T follicular helper cell (primary cell): ENCODE measurements around the gene FAN1.

Experiments
- DNase-seq: peaks from one replicate; pipeline ENCODE4 v3.0.0-alpha.2; 2020; ENCODE audit warnings: low read depth

The FAN1 gene

DNA sequence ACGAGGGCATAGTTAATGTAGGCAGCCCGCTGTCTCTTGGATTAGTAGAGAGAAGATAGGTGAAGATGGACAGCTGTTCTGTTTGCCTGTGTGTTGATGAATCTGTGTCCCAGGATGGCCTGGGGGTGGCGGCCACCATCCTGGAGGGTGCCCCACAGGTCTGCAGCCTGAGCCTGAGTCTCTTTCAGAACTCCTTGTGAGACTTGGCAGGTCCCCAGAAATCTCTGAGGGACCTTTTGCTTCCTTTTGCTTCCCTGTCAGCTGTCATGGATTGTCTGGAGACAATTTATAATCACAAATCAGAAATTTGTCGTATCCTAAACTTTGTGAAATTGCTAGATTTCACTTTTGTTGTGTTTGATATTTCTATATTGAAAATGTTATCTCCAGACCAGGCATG lies 17.4 kb downstream of the FAN1 start:
- no peak for DNase-seq

DNA sequence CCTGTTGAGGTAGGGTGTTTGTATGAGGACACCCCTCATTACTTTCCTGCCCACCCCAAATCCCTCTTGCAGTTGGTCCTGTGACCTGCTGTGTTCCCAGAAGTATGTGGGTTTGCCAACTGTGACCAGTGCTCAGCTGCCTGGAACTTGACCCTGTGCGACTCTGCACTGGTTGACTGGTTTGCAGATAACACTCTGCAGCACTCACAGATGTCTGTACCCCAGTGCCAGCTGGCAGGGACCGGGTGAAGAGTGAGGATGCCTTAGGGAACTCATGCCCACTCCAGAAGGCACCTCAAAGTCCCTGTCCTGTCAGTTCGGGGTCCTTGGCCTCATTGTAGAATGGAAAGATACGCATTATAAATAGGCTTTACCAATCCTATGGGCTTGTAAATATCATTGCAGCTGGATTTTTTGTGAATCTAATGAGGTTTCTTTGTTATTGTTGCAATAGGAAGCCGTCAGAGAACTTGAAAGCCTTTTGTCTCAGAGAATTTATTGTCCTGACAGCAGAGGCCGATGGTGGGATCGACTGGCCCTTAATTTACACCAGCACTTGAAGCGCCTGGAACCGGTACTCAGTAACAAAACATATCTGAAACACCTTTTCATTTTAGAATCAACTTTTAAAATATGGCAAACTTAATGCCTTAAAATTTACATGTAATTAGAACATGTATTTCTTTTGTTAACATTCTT lies 18.2 kb downstream of the FAN1 start:
- DNase-seq = no peak

DNA sequence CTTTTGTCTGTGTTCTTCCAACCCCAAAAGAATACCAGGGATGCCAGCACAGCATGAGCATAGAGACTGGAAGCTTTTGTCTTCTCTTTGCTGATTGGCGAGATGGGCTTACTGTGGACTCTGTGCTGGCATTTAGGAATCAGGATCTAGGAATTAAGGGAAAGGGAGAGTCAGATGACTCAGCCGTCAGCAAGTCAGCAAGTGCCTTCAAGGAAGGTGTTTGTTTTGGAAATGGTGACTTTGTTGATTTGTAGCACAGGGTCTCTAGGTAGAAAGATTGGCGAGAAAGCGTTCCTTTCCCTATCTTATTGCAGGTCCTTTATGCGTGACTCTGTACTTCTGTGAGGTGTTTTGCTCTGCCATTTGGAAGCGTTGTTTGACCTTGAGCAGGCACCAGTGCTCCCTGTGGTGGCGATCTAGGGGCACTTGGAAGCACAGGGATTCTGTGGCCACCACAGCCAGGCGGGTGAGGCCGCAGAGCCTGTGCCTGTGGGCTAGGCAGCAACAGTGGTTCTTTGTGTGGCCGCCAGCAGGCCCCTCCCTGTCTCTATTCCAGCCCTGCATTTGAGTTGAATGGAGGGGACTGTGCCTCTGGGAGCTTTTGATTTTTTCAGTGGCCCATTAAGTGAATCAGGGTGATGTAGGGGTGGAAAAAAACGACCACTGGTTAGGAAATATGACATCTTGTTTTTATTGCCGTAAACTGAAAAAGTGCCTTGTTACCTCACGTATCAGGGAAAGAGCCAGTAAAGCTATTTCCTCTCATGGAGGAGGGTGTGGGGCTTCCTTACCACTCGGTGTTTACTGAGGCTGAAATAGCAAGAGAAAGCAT lies 19.0 kb downstream of the FAN1 start:
- no peak for DNase-seq

- DNase-seq = no peak
Measured at GRCh38 chr15:30923429-30923828, 19.7 kb downstream of the FAN1 start.

DNA sequence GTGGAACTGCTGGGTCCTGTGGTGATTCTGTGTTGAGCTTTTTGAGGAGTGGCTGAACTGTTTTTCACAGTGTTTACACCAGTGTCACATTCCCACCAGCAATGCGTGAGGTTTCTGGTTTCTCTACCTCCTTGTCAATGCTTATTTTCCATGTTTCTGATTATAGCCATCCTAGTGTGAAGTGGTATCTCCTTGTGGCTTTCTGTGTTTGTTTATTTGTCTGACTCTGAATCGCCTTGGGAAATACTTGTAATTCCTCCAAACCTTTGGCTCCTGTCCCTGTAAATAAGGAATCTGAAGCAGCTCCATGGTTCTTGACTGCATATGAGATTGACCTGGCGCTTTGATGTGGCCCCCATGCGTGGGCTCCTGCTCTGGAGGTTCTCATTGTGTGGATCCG lies 20.6 kb downstream of the FAN1 start:
- DNase-seq = no peak

DNA sequence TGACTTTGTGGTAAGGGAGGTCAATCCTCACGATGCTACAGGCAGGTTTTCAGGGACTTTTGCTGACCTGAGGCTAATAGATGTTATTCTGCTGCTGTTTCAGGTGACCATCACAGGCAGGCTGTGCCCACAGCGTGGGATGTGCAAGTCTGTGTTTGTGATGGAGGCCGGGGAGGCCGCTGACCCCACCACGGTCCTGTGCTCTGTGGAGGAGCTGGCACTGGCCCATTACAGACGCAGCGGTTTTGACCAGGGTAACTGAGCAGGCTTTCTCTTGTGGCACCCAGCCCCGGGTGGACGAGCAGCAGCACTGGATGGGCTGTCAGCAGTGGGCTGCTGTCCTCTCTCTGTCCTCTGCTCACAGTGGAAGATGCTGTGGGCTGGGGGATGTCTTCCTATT lies 22.0 kb downstream of the FAN1 start:
- DNase-seq = no peak

DNA sequence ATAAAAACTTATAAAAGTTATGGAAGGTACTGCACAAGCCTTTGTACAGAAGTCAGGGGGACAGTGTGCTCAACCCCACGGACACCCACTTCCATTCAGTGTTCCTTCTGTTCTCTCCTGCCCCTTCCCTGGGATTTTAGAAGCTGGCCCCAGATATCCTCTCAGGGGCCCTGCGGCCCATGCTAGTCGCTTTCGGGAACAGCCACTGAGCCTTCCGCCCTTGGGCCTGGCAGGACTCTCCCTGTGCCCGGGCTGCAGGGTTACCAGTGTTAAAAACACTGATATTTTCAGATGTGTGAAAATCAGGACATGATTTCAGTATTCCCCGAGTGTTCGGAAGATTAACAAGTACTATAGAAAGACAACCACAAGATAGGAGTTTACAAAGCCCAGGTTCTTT lies 22.4 kb downstream of the FAN1 start:
- DNase-seq = no peak

GRCh38 chr15:30927148-30927761 lies 23.5 kb downstream of the FAN1 start:
- DNase-seq = no peak

- DNase-seq = no peak
Measured at GRCh38 chr15:30928076-30928475, 24.4 kb downstream of the FAN1 start.

DNA sequence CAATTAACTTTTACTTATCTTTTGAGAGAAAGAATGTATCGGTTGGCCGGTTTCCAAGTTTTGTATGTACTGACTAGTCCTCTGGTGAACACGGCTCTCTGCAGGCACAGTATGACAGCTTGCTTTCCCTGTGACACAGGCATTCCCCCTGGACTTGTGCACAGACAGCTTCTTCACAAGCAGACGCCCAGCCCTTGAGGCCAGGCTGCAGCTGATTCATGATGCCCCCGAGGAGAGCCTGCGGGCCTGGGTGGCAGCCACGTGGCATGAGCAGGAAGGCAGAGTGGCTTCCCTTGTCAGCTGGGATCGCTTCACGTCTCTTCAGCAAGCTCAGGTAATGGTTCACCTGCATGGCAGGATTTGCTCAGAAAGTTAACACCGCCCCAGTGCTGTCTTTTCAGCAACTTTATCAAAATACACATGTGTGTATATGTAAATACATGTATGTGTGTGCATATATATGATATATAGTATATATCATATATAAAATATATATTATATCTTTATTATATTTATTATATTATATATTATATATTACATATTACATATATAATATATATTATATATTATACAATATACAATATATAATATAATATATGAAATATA lies 25.5 kb downstream of the FAN1 start:
- DNase-seq = no peak

DNA sequence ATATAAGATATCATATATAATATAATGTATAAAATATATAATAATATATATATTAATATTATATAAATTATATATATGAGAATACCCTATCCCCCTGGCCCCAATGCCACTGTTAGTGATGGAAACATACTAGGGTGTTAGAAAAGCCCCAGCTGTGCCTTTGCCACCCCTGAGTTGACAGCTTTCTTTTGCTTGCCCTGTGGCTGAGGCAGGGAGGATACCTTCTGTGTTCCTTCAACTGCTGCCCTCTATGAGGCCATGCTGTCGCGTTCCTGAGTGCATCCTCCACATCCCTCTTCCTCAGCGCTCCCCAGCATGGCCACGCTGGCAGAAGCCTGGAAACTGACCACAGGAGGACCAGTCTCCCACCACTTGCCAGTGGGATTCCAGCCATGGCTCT lies 26.3 kb downstream of the FAN1 start:
- DNase-seq = no peak

- DNase-seq = no peak
Measured at GRCh38 chr15:30930422-30930821, 26.7 kb downstream of the FAN1 start.

GRCh38 chr15:30933293-30933692 lies 29.6 kb downstream of the FAN1 start:
- no peak for DNase-seq

DNA sequence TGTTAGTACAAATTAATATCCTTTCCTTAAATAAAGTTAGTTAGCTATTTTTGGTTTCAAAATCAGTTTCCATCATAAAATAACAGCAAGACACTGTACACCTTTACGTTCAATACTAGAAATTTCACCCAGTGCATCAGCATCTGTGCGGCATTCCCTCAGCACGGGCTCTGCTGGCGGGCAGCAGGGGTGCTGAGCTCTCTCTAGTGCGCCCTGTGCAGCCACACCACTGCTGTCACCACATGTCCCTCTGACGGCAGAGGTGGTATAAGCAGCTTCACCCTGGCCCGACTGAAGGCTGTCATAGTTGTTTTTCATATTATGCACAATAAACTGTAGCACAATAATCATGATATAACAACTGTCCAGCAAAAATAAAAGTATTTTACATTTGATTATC lies 35.4 kb downstream of the FAN1 start:
- DNase-seq = no peak

- DNase-seq = no peak
Measured at GRCh38 chr15:30940359-30940758, 36.6 kb downstream of the FAN1 start.

GRCh38 chr15:30941520-30941919 lies 37.8 kb downstream of the FAN1 start:
- no peak for DNase-seq

DNA sequence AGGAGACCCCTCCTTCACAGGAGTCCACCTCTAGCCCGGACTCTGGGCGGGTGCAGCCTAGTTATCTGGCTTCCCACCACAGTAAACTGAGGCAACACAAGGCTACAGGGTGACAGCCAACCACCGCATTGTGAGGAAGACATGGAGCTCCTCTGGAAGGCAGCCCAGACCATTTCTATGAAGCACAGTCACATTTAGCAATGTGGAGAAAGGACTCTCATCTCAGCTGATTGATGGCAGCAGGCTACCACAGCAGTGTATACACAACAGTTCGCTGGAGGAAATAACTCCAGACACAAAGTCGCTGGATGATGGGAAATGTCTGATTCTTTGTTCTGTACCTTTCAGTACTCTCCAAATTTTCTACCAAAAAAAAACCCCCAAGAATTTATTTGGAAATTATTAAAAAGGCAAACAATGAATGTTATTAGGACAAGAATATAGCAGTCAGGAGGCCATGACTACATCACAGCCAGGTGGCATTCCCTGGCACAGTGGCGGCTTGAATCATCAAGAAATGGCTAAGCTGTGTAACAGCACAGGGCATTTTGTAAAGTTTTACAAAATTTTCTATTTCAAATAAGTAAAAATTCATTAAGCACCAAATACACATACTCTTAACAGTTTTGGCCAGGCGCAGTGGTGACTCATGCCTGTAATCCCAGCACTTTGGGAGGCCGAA lies 40.1 kb downstream of the FAN1 start:
- no peak for DNase-seq

DNA sequence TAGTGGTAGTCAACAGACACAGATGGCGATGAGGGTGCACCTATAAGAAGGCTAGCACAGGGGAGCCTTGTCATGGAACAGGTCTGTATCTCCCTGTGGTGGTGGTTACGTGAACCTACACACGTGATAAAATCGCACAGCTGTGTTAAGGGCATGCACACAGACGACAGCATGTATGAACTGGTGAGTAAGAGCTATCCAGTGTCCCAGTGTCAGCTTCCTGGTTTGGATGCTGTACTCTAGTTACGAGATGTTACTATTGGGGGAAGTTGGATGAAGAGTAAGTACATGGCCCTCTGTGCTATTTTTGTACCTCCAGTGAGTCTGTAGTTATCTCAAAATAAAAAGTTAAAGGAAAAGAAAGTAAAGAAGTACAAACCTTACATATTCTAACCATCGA lies 49.5 kb downstream of the FAN1 start:
- no peak for DNase-seq

GRCh38 chr15:30953731-30954378 lies 50.1 kb downstream of the FAN1 start:
- DNase-seq = no peak

- DNase-seq = no peak
Measured at GRCh38 chr15:30954674-30955073, 51.0 kb downstream of the FAN1 start.
